Stimulated activated CD4-positive, alpha-beta T cell treated with anti-CD3 and anti-CD28 coated beads, Interleukin-4, amount 100 ng/mL, for 4 hours (primary cell): ENCODE data around the gene SERPINF2.
"Not testable (repeated sequence)": the region's sequence is repeated elsewhere in the genome, so short reads cannot be mapped to it uniquely, and the experiment has no call there.

ENCODE experiments used
- DNase-seq, 2 experiments: peaks; one replicate each; pipeline ENCODE4 v3.0.0-alpha.2; 2020

The SERPINF2 gene

DNA sequence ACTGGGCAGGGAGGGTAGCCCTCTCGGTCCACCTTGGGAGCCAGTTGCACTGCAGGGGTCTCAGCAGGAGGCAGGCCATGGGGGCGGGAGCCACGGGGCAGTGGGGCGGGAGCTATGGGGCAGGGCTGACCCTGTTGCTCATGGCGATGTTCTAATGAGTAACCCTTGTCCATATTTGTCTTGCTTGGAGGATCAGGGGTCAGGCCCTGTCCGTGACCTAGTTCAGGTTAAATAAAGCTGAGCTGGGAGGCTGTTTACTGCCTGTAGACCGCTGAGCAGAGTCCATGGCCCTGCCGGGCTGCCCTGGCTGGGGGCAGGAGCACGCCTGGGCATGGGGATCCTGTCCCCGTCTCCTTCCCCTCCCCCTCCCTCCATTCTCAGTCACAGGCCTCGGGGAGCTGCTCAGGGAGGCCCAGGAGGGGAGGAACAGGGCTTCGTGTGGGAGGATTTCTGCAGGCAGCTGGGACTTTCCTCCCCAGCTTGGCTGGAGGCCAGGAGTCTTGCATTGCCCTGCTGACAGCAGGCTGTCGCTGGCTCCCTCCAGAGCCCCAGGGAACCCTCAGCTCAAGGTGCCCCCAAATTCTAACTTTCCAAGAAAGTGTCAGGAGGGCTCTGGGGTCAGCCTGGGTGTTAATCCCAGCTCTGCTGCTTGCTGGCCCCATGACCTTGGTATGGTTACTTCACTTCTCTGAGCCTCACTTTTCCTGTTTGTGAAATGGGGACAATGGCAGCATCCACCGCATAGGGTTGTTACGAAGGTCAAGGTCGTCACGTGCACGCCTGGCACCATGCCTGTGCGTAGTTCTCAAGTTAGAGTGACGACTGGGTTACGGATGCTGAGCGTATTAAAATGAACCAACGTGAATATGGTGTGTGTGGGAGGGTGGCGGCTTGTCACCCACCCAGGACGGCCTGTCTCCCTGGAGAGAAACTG is 6.1 kb upstream of the SERPINF2 start:
- peak; percentile 44 to 57 for DNase-seq

DNA sequence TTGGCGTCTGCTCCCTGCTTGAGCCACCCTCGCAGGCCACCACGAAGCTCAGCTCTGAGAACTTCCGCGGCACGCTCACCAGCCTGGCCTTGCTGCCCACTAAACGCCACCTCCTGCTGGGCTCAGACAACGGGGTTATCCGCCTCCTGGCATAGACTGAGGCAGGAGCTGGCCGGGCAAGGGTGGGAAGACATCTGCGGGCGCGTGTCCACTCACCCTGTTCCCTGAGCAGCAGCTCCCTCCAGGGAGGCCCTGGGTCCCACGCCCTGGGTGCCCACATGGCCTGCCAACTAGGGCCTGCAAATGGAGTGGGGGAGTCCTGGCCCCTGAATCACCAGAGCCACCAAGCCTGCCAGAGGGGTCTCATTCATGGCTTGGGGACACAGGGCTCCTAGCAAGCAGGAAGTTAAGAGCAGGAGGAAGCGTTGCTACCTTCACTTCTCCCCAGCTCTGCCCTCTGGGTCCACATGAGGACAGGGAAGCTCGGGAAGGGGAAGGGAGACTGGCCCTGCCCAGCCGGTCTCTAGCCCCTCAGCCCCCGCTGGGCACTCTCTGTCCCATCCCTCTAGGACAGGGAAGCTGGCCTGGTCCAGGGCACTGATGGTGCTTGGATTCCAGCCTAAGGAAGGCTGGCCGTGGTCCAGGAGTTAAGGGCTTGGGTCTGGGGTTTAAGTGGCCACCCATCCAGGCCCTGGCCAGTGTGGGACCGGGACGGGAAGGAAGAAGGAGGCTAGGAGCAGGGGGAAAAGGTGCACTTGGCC is 5.0 kb upstream of the SERPINF2 start:
- no peak for DNase-seq

DNA sequence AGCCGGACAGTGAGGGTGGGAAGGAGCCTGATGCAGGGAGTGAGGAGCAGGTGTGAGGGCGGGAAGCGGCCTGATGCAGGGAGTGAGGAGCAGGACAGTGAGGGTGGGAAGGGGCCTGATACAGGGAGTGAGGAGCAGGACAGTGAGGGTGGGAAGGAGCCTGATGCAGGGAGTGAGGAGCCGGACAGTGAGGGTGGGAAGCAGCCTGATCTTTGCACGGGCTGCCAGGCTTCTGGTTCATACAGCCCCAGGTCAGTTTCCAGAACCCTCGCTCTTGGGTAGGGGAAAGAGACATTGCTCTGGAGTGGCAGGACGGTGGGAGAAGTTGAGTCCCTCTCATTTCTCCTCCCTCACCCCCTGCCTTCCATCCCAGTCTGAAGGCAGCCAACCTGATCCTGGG is 772 bp upstream of the SERPINF2 start:
- DNase-seq: not testable (repeated sequence)

DNA sequence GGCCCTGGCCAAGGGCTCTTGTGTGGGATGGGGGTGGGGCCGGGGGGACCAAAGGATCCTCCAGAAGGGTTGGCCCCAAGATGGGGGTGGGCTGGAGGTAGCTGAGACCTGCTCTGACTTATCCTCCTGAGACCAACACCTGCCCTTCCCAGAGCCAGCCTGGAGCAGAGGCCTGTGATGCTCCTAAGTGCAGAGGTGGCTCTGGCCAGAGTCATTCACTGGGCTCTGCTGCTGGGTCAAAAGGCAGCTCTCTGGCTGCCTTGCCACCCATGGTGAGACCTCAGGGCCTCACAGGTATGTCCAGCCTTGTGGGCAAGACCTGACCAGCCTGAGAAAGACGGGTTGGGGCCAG is 393 bp downstream of the SERPINF2 start:
- no peak for DNase-seq

DNA sequence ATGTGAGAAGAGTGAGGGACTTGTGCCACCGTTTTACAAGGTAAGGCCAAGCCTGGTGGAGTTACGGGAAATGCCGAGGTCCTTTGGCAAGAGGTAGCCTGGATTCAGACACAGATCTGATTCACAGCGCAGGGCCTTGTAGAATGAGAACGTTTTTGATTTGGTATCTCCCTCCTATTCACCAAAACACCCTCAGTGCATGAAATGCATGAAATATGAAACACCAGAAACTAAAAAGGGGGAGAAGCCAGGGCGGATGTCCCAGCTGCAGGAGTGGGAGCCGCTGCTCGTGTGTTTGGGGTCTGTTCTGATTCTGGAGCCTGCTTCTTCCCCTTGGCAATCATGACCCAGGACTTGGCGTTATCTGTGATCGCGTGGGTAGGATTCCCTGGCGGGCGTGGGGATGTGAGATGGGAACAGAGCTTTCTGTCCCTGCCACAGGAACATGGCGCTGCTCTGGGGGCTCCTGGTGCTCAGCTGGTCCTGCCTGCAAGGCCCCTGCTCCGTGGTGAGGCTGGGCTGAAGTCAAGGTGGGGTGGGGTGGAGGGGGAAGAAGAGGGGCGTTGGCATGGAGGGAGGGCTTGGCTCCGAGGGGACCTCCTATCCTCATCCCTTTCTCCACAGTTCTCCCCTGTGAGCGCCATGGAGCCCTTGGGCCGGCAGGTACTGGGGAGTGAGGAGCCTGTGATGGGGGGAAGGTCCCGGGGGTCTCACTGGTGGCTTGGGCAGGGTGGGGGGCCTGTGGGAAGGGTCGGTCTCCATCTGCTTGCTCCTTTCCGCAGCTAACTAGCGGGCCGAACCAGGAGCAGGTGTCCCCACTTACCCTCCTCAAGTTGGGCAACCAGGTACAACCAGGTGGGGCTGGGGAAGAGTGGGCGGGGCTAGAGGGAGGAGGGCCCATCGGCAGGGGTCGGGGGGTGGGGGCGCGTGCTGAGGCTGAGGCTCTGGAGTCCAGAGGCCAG is 2.2 kb downstream of the SERPINF2 start:
- DNase-seq: no peak

DNA sequence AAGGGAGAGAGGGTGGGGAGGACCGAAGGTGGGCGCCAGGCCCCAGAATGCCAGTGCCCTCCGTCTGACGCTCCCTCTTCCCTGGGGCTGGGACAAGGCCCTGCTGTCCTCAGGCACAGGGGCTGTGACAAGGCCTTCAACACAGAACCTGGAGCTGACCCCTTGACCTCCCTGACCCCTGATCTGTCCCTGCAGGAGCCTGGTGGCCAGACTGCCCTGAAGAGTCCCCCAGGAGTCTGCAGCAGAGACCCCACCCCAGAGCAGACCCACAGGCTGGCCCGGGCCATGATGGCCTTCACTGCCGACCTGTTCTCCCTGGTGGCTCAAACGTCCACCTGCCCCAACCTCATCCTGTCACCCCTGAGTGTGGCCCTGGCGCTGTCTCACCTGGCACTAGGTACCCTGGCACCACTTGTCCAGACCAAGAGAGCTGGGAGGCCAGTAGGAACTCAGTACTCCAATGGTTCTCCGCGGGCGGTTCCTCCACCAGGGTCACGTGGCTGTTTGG is 2.9 kb downstream of the SERPINF2 start:
- no peak for DNase-seq

DNA sequence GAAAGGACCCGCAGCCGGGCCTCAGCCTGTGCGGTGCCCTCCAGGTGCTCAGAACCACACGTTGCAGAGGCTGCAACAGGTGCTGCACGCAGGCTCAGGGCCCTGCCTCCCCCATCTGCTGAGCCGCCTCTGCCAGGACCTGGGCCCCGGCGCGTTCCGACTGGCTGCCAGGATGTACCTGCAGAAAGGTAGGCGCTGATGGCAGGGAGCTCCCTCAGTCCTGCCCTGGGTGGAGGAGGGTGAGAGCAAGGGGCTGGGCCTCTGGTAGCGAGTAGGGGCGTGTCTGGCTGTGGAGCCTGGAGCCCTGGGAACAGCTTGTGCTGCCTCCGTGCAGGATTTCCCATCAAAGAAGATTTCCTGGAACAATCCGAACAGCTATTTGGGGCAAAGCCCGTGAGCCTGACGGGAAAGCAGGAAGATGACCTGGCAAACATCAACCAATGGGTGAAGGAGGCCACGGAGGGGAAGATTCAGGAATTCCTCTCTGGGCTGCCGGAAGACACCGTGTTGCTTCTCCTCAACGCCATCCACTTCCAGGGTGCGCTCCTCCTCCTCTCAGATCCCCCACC is 4.4 kb downstream of the SERPINF2 start:
- no peak for DNase-seq

DNA sequence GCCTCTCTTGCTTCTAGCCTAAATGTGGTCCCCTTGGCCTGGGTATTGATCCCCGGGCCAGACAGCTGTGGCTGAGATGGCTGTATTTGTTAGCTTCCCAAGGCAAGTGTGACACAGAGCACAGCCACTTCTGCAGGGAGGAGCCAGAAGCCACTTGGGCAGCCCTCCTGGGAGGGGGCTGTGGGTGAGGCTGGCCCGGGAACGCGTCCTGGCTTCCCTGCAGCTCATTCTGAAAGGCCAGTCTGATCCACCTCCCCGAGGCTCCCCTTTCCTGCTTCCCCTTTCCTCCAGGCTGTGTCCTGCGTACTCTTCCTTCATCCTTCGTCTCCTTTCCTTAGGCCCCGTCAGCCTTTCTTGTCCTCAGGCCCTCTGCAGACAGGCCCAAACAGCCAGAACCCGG is 8.0 kb downstream of the SERPINF2 start:
- no peak for DNase-seq

DNA sequence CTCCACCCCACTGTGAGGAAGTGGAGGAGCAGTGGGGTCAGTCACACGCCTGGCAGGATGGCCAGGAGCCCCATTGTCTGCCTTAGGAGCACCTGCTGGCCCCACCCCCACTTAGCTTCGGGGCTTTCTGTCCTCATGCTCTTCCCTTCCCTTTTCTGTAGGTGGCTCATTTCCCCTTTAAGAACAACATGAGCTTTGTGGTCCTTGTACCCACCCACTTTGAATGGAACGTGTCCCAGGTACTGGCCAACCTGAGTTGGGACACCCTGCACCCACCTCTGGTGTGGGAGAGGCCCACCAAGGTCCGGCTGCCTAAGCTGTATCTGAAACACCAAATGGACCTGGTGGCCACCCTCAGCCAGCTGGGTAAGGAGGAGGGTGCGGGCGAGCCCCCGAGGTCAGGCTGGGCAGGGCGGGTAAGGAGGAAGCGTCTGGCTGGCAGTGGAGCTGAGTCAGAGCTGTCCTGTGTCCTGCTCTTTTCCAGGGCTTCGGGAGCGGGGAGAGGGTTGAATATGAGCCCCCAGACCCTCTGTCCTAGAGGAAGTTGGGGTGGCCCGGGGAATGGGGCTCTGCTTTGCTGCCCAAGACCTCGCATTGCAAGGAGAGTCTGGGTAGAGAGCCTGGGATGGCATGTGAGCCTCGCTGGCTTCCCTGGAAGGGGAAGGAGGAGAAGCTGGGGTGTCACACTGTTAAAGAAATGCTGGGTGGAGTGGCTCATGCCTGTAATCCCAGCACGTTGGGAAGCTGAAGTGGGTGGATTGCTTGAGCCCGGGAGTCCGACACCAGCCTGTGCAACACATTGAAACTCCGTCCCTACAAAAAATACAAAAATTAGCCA is 10.0 kb downstream of the SERPINF2 start:
- no peak for DNase-seq

DNA sequence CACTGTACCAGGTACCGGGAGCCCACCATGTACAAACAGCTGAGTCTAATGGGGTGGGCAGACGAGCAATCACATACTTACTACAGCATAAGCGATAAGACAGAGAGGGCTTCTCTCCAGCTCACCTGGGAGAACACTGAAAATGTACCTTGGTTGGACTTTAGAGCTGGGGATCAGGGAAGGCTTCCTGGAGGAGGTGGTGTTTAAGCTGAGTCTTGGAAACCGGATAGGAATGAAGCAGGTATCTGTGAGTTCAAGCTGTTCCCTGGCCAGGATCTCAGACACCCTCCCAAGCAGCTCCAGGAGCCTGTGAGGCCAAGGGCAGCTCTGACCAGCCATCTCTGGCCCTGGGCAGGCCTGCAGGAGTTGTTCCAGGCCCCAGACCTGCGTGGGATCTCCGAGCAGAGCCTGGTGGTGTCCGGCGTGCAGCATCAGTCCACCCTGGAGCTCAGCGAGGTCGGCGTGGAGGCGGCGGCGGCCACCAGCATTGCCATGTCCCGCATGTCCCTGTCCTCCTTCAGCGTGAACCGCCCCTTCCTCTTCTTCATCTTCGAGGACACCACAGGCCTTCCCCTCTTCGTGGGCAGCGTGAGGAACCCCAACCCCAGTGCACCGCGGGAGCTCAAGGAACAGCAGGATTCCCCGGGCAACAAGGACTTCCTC is 11.2 kb downstream of the SERPINF2 start:
- DNase-seq: no peak

DNA sequence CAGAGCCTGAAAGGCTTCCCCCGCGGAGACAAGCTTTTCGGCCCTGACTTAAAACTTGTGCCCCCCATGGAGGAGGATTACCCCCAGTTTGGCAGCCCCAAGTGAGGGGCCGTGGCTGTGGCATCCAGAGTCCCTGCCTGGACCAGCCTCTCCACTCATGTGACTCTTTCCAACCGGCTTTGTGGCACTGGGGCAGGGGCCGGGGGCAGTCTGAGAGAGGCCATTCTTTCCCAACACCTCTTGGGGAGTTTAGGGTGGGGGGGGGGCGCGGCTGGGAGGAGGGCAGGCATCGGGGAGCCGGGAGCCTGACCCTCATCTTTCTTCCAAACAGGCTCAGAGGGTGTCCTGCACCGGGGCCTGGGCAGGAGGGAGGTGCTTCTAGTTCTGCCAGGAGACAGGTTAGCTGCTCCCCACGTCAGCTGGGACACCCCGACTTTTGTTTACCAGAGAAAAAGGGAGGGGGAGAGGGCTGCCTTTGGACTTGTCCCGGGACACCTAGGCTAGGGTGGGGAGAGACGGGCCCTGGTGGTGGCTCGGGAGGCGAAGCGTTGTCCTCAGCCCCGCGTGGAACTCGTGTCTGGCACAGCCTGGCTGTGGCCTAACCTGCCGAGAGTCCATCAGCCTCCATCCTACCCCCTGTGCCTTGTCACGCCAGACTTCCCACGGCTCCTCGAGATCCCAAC is 11.9 kb downstream of the SERPINF2 start:
- no peak for DNase-seq

DNA sequence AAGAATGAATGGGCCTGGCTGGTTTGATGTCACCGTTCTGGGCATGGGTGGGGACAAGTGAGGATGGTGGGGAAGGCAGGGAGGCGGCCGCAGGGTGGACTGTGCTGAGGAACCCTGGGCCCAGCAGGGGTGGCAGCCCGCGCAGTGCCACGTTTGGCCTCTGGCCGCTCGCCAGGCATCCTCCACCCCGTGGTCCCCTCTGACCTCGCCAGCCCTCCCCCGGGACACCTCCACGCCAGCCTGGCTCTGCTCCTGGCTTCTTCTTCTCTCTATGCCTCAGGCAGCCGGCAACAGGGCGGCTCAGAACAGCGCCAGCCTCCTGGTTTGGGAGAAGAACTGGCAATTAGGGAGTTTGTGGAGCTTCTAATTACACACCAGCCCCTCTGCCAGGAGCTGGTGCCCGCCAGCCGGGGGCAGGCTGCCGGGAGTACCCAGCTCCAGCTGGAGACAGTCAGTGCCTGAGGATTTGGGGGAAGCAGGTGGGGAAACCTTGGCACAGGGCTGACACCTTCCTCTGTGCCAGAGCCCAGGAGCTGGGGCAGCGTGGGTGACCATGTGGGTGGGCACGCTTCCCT is 12.7 kb downstream of the SERPINF2 start:
- no peak for DNase-seq

DNA sequence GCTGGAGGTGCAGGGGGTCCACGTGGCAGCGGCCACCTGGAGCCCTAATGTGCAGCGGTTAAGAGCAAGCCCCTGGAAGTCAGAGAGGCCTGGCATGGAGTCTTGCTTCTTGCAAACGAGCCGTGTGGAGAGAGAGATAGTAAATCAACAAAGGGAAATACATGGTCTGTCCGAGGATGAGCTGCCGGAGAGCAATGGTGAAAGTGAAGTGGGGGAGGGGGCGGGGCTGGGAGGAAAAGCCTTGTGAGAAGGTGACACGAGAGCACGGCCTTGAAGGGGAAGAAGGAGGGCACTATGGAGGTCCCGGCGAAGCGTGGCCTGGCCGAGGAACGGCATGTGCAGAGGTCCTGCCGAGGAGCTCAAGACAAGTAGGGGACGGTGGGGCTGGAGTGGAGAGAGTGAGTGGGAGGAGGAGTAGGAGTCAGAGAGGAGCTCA is 13.2 kb downstream of the SERPINF2 start:
- DNase-seq: no peak

DNA sequence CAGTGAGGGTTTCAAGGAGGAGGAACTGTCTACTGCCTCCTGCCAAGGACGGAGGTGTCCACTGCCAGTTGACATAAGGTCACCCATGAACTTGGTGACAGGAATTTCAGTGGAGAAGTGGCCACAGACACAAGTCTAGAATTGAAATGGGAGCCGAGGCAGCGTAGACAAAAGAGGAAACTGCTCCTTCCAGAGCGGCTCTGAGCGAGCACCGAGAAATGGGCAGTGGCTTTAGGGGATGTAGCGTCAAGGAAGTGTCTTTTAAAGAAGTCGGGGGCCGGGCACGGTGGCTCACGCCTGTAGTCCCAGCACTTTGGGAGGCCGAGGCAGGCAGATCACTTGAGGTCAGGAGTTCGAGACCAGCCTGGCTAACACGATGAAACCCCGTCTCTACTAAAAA is 16.1 kb downstream of the SERPINF2 start:
- DNase-seq: no peak

DNA sequence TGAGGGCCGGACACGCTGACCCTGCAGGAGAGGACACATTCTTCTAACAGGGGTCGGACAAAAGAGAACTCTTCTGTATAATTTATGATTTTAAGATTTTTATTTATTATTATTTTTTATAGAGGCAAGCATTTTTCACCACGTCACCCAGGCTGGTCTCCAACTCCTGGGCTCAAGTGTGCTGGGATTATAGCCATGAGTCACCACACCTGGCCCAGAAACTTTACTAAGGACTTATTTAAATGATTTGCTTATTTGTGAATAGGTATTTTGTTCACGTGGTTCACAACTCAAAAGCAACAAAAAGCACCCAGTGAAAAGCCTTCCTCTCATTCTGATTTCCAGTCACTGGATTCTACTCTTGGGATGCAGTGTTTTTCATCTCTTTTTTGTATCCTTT is 16.9 kb downstream of the SERPINF2 start:
- DNase-seq: no peak

DNA sequence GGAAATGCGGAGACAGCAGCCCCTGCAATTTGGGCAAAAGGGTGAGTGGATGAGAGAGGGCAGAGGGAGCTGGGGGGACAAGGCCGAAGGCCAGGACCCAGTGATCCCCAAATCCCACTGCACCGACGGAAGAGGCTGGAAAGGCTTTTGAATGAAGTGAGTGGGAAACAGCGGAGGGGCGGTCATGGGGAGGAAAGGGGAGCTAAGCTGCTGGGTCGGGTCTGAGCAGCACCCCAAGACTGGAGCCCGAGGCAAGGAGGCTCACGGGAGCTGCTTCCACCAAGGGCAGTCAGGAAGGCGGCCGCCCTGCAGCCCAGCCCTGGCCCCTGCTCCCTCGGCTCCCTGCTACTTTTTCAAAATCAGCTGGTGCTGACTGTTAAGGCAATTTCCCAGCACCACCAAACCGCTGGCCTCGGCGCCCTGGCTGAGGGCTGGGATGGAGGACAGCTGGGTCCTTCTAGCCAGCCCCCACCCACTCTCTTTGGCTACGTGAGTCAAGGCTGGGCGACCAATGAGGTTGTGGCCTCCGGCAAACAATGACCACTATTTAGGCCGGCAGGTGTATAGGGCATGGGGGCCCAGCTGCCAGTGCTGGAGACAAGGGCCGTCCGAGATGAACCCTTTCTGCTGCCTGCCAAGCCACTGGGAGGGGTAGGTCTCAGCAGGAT is 19.7 kb downstream of the SERPINF2 start:
- no peak for DNase-seq

DNA sequence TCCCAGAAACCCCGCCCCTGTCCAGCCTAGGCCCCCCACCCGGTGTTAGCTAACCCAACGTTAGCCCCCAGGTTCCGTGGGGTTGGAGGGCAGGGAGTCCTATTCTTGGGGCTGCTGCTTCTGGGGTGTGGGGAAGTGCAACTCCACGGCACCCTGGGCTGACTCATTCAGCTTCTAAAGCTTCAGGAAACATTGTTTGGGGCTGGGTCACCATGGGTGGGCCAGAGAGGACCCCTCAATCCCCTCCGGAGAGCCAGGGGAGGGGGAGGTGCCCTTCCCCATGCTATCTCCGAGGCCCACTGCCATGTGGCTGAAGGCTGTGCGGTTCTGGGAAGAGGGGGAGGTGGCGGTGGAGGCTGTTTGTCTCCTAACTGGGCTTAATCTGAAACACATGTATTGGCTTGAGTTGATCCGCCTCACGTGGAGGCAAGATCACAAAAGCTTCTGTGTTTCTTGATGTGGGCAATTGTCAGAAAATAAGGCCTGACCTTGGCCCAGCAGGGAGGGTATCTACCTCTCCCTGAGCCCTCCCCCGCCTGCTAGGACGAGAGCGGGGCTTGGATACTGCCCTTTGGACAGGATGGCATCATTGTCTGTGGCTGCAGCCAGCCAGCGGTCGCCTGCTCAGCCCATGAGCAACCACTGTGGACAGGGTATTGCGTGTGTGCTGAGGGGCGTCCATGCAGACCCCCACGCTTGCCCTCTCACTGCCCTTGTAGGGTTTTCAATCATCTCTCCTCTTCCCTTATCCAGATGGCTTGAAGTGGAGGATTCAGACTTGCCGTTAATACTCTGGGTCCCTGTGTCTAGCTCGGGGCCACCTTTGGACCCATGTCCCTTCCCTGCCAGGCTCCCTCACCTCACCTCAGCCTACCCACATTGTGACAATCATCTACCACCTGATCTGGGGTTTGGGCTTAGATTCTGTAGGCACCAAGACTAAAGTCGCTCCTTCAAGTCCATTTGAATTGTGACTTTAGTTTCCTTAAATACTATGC is 20.5 kb downstream of the SERPINF2 start:
- DNase-seq: no peak

DNA sequence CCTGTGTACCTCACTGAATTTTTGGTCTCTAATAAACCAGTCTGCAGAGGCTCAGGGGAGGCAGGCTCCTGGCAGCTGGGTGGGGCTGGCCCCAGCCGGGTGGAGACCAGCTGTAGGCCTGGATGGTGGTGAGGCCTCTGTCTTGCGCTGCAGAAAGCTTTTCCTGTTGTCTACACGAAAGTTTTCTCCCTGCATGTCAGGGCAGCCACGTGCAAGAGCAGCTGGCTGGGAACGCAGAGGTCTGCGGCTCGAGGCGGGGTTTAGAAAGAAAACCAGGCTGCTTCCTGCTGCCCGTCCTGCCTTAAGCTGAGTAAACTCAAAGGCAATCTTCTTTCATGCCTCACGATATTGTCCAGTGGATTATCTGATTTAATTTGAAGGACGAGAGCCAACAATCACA is 21.6 kb downstream of the SERPINF2 start:
- DNase-seq: peak; percentile 30 to 42
